IMR-90 (cell line): ENCODE measurements around the gene CDH13. TPM values are rescaled to one million over a fixed set of nuclear protein-coding genes. Genes with fewer than 3 reads are reported as not detected.

Experiments
- ATAC-seq: fragments of 200-7000 bp; cut with Tn5 transposase; 2 replicates; pipeline ENCODE4 v1.9.1; 2020; ENCODE audit warnings: low read depth, mild to moderate bottlenecking, moderate library complexity
- BruUV-seq: library from RNA; stranded (reverse); fragments of 400-500 nt; replicated peaks from 2 replicates; lab custom pipeline; 2021; lab: Mats Ljungman, UMichigan
- CTCF ChIA-PET: fragments of 300-600 bp; formaldehyde crosslinking; extraction: SDS; loops from one replicate; lab custom pipeline; 2021; ENCODE audit warnings: antibody characterized with exemption; lab: Yijun Ruan, JAX
- POLR2A ChIA-PET: fragments of 300-600 bp; sonication (Branson Sonifier 250); formaldehyde crosslinking; loops from one replicate; lab custom pipeline; 2022; ENCODE audit warnings: antibody characterized with exemption; ENCODE audit not compliant: unreplicated experiment; lab: Charles Lee
- DNase-seq: peaks from one replicate; pipeline ENCODE4 v3.0.0; 2013
- H2AFZ ChIP-seq: replicated peaks from 2 replicates; pipeline ENCODE3; 2013; ENCODE audit warnings: low read length, mild to moderate bottlenecking; ENCODE audit not compliant: poor library complexity
- H2AK5ac ChIP-seq: 2 replicates; pipeline ENCODE4 v1.6.1; 2013; ENCODE audit warnings: low read depth, low read length, inconsistent platforms
- H2AK9ac ChIP-seq: replicated peaks from 2 replicates; pipeline ENCODE3; 2013; ENCODE audit warnings: mild to moderate bottlenecking, low read depth, low read length, moderate library complexity; ENCODE audit not compliant: poor library complexity
- H2BK120ac ChIP-seq: 2 replicates; pipeline ENCODE4 v1.6.1; 2013; ENCODE audit warnings: low read depth, low read length, inconsistent platforms
- H2BK15ac ChIP-seq: 3 replicates; pipeline ENCODE4 v1.6.1; 2013; ENCODE audit warnings: low read depth, low read length, inconsistent platforms
- H2BK20ac ChIP-seq: 2 replicates; pipeline ENCODE4 v1.6.1; 2013; ENCODE audit warnings: low read depth, mild to moderate bottlenecking, inconsistent platforms, low read length, moderate library complexity
- H2BK5ac ChIP-seq: 2 replicates; pipeline ENCODE4 v1.6.1; 2013; ENCODE audit warnings: mild to moderate bottlenecking, low read depth, low read length, inconsistent platforms; ENCODE audit not compliant: poor library complexity, severe bottlenecking
- H3K14ac ChIP-seq: replicated peaks from 2 replicates; pipeline ENCODE4 v1.6.1; 2013; ENCODE audit warnings: low read depth, low read length, inconsistent platforms
- H3K18ac ChIP-seq: 2 replicates; pipeline ENCODE4 v1.6.1; 2013; ENCODE audit warnings: low read depth, low read length, control low read depth
- H3K23ac ChIP-seq: 2 replicates; pipeline ENCODE4 v1.6.1; 2013; ENCODE audit warnings: low read depth, low read length, inconsistent platforms
- H3K27ac ChIP-seq: 2 replicates; pipeline ENCODE4 v1.5.1; 2013; ENCODE audit warnings: mild to moderate bottlenecking, control low read depth, low read length; ENCODE audit not compliant: insufficient read depth
- H3K27me3 ChIP-seq: 2 replicates; pipeline ENCODE4 v1.6.1; 2013; ENCODE audit warnings: low read length; ENCODE audit not compliant: control insufficient read depth, insufficient read depth
- H3K36me3 ChIP-seq: 2 replicates; pipeline ENCODE4 v1.6.1; 2013; ENCODE audit warnings: low read length, mixed read lengths; ENCODE audit not compliant: control insufficient read depth, insufficient read depth
- H3K4ac ChIP-seq: 2 replicates; pipeline ENCODE4 v1.6.1; 2013; ENCODE audit warnings: low read depth, low read length, inconsistent platforms
- H3K4me1 ChIP-seq: 2 replicates; pipeline ENCODE4 v1.6.1; 2013; ENCODE audit warnings: low read length, mixed read lengths; ENCODE audit not compliant: control insufficient read depth, insufficient read depth
- H3K4me2 ChIP-seq: 2 replicates; pipeline ENCODE4 v1.6.1; 2013; ENCODE audit warnings: low read depth, mild to moderate bottlenecking, control low read depth, low read length, moderate library complexity
- H3K4me3 ChIP-seq: 2 replicates; pipeline ENCODE4 v1.5.1; 2013; ENCODE audit warnings: low read depth, mild to moderate bottlenecking, control low read depth, low read length, moderate library complexity; ENCODE audit not compliant: insufficient read depth
- H3K56ac ChIP-seq: 2 replicates; pipeline ENCODE4 v1.6.1; 2013; ENCODE audit warnings: low read length, inconsistent platforms; ENCODE audit not compliant: insufficient read depth; ENCODE audit errors: extremely low read depth
- H3K79me1 ChIP-seq, 2 experiments: 2 replicates each; pipeline ENCODE4 v1.6.1; 2013; ENCODE audit warnings: low read length in 2 of 2, inconsistent platforms in 1 of 2, low read depth in 1 of 2
- H3K9ac ChIP-seq: 2 replicates; pipeline ENCODE4 v1.6.1; 2013; ENCODE audit warnings: low read depth, low read length, control low read depth
- H3K9me1 ChIP-seq: 2 replicates; pipeline ENCODE4 v1.6.1; 2013; ENCODE audit warnings: low read length, inconsistent platforms; ENCODE audit not compliant: insufficient read depth
- H3K9me3 ChIP-seq: 2 replicates; pipeline ENCODE4 v1.6.1; 2013; ENCODE audit warnings: low read length; ENCODE audit not compliant: control insufficient read depth, insufficient read depth
- H4K20me1 ChIP-seq: 2 replicates; pipeline ENCODE4 v1.6.1; 2013; ENCODE audit warnings: low read length, inconsistent platforms; ENCODE audit not compliant: insufficient read depth
- H4K5ac ChIP-seq: 2 replicates; pipeline ENCODE4 v1.6.1; 2013; ENCODE audit warnings: mild to moderate bottlenecking, low read depth, low read length, control low read depth
- H4K8ac ChIP-seq, 2 experiments: 2 replicates each; pipeline ENCODE4 v1.6.1; 2013; ENCODE audit warnings: low read depth in 2 of 2, low read length in 2 of 2, control low read depth in 1 of 2, inconsistent platforms in 1 of 2
- H4K91ac ChIP-seq: 2 replicates; pipeline ENCODE4 v1.6.1; 2013; ENCODE audit warnings: low read depth, low read length, inconsistent platforms; ENCODE audit not compliant: insufficient read depth
- BHLHE40 ChIP-seq: fragments of 150-350 bp; IDR thresholded peaks from 2 replicates; pipeline ENCODE4 v1.6.1; 2016; ENCODE audit warnings: mild to moderate bottlenecking, low read depth, low read length
- CHD1 ChIP-seq: IDR thresholded peaks from 2 replicates; pipeline ENCODE4 v1.6.1; 2012; ENCODE audit warnings: low read depth, low read length, improper control_type of control experiment
- CTCF ChIP-seq: conservative IDR thresholded peaks from 2 replicates; pipeline ENCODE4 v1.5.1; 2012; ENCODE audit warnings: mild to moderate bottlenecking, low read depth, low read length, improper control_type of control experiment
- ELK1 ChIP-seq: fragments of 150-350 bp; IDR thresholded peaks from 2 replicates; pipeline ENCODE4 v1.6.1; 2016; ENCODE audit warnings: low read depth, mild to moderate bottlenecking, low read length, moderate library complexity, borderline replicate concordance
- FOS ChIP-seq: fragments of 150-350 bp; IDR thresholded peaks from 2 replicates; pipeline ENCODE4 v1.6.1; 2016; ENCODE audit warnings: low read depth, low read length
- MAFK ChIP-seq: IDR thresholded peaks from 2 replicates; pipeline ENCODE4 v1.6.1; 2012; ENCODE audit warnings: low read depth, low read length, improper control_type of control experiment
- MAZ ChIP-seq: IDR thresholded peaks from 2 replicates; pipeline ENCODE4 v1.6.1; 2012; ENCODE audit warnings: low read depth, mild to moderate bottlenecking, low read length, improper control_type of control experiment, moderate library complexity, borderline replicate concordance
- NFE2L2 ChIP-seq: fragments of 150-350 bp; IDR thresholded peaks from 2 replicates; pipeline ENCODE4 v1.6.1; 2016; ENCODE audit warnings: low read depth, mild to moderate bottlenecking, low read length
- POLR2A ChIP-seq: IDR thresholded peaks from 2 replicates; pipeline ENCODE4 v1.6.1; 2012; ENCODE audit warnings: mild to moderate bottlenecking, low read depth, low read length
- RAD21 ChIP-seq: IDR thresholded peaks from 2 replicates; pipeline ENCODE4 v1.6.1; 2012; ENCODE audit warnings: low read length, improper control_type of control experiment
- RCOR1 ChIP-seq: IDR thresholded peaks from 2 replicates; pipeline ENCODE4 v1.6.1; 2012; ENCODE audit warnings: mild to moderate bottlenecking, low read length, improper control_type of control experiment; ENCODE audit not compliant: insufficient replicate concordance
- RFX5 ChIP-seq: IDR thresholded peaks from 2 replicates; pipeline ENCODE4 v1.8.0; 2012; ENCODE audit warnings: low read depth, mild to moderate bottlenecking, low read length, moderate library complexity
- USF2 ChIP-seq: fragments of 150-350 bp; IDR thresholded peaks from 2 replicates; pipeline ENCODE4 v1.6.1; 2017; ENCODE audit warnings: mild to moderate bottlenecking, antibody characterized with exemption, low read length, low read depth
- WGBS, 2 experiments: methylation state at CpG; one replicate each; pipeline versions ENCODE4 v1.1.5 to v1.1.7; 2013; ENCODE audit warnings: missing lambda C conversion rate in 2 of 2; ENCODE audit not compliant: insufficient read length in 1 of 2; ENCODE audit errors: extremely low coverage in 2 of 2; 5-methylcytosine and 5-hydroxymethylcytosine counted together
- dilution Hi-C: fragments of 300-500 bp; cut with HindIII; formaldehyde crosslinking; loops from one replicate; pipeline ENCODE4 v1.14.3; 2018; ENCODE audit warnings: low sequenced_read_pairs; ENCODE audit not compliant: unreplicated experiment
- in situ Hi-C: fragments of 300-500 bp; cut with MboI; formaldehyde crosslinking; loops from 3 replicates; pipeline ENCODE4 v1.14.3; 2019; ENCODE audit warnings: low sequenced_read_pairs, inconsistent platforms, mixed read lengths
- intact Hi-C: fragments of 100-400 bp; cut with micrococcal nuclease; formaldehyde crosslinking; loops from 2 replicates; pipeline ENCODE4 v1.10.0; 2022
- polyA plus RNA-seq, 3 experiments: library from polyadenylated mRNA; depleted of rRNA; stranded (reverse); fragments of >200 nt; gene quantifications; 2 replicates each; pipeline ENCODE4 v1.2.3, GENCODE V29; 2012; ENCODE audit warnings: low replicate concordance in 1 of 3
- total RNA-seq: library from RNA; depleted of rRNA; stranded (reverse); fragments of >200 nt; gene quantifications from 2 replicates; pipeline ENCODE4 v1.2.3, GENCODE V29; 2012

The CDH13 gene
- total and polyA plus RNA-seq, 2 of the 4 experiments (the other 2 are of a cell fraction), result 61.6 to 74.7 TPM

- Histone ChIP-seq H3K18ac (no peak overlapping the region), H3K36me3 (no peaks in the 10 kb centered on the region), H3K4me1 (peaks cover 4% of the 10 kb centered on the region), H3K56ac (no peak overlapping the region), H3K27ac (no peak overlapping the region), H3K4me2 (no peak overlapping the region), H3K14ac (no peak overlapping the region), H3K4me3 (no peak overlapping the region), H4K8ac (no peak overlapping the region), H4K91ac (no peak overlapping the region), H2AFZ (no peak overlapping the region), H4K5ac (no peak overlapping the region), H3K79me1 (peaks cover 6 to 19% of the 10 kb centered on the region in 2 experiments; a peak in 3 of 4 replicates), H3K23ac (no peak overlapping the region), H2AK5ac (no peak overlapping the region), H2BK20ac (no peak overlapping the region), H4K20me1 (no peaks in the 10 kb centered on the region), H3K27me3 (no peaks in the 10 kb centered on the region), H3K9me3 (no peaks in the 10 kb centered on the region), H2BK15ac (no peak overlapping the region), H3K4ac (no peak overlapping the region), H3K9ac (no peak overlapping the region), H2BK5ac (no peak overlapping the region), H2BK120ac (no peak overlapping the region), H2AK9ac (no peak overlapping the region), H3K9me1 (peaks cover 5% of the 10 kb centered on the region)
- BruUV-seq, result no TSS peak
- ATAC-seq (no peak), DNase-seq (no peak)
- intact Hi-C loops, result loop anchor here (10.0 kb wide), 1 partner anchor 357 kb away; no protein-coding TSS in a partner anchor
- in situ Hi-C loops, result no loop called here
- no peak for TF ChIP-seq CTCF
- no peak for TF ChIP-seq RFX5
- no peak for TF ChIP-seq RCOR1
- no peak for TF ChIP-seq RAD21
- TF ChIP-seq NFE2L2, result no peak
- TF ChIP-seq FOS, result no peak
- TF ChIP-seq POLR2A, result no peak
- TF ChIP-seq MAZ, result no peak
- TF ChIP-seq MAFK, result no peak
- no peak for TF ChIP-seq ELK1
- TF ChIP-seq BHLHE40, result no peak
- no peak for TF ChIP-seq USF2
- TF ChIP-seq CHD1, result no peak
- ChIA-PET POLR2A (interaction anchor here (1.1 kb wide), 1 partner anchor 14 kb away, joined by 3 read pairs; no protein-coding TSS in a partner anchor), CTCF (no interaction called here)
- dilution Hi-C loops, result no loop called here
- WGBS, 2 experiments, result 100% methylated on average over 1 of the region's 4 CpGs; no CpG with 5 or more reads in 1 of the 2 experiments
These were observed 364.6 kb downstream of the CDH13 start for GRCh38 chr16:82991410-82991809.
